Prostate gland (tissue), 2 donors: ENCODE measurements around the gene EIF5AL1.

ENCODE experiments used
- CTCF ChIP-seq, 4 experiments: fragments of 200-600 bp in 2 of 4; fragments of 450-650 bp in 2 of 4; sonication (generic) in 2 of 4; IDR thresholded peaks; 1 replicate in 3 of 4; 2 replicates in 1 of 4; pipeline ENCODE4 v1.5.1; 2016 to 2019; ENCODE audit warnings: antibody characterized with exemption in 4 of 4, mild to moderate bottlenecking in 2 of 4, moderate library complexity in 2 of 4
- POLR2A ChIP-seq: fragments of 450-650 bp; IDR thresholded peaks from one replicate; pipeline ENCODE4 v1.6.1; 2016; ENCODE audit warnings: antibody characterized with exemption, mild to moderate bottlenecking
- POLR2AphosphoS5 ChIP-seq: sonication (generic); formaldehyde crosslinking; IDR thresholded peaks from one replicate; pipeline ENCODE4 v1.6.1; 2017; ENCODE audit warnings: antibody characterized with exemption

GRCh38 chr10:79472449-79472848 lies 39.9 kb upstream of the EIF5AL1 start:
- TF ChIP-seq CTCF (IDR thresholded peaks at IDR 0.05) (no peak), POLR2A (no peak), POLR2AphosphoS5 (no peak)
